LNCAP (cell line): ENCODE results near the gene TP53I13.

ENCODE experiments used
- CTCF ChIP-seq: fragments of 450-650 bp; IDR thresholded peaks from 2 replicates; pipeline ENCODE4 v1.5.1; 2017; ENCODE audit warnings: mild to moderate bottlenecking

Gene TP53I13

DNA sequence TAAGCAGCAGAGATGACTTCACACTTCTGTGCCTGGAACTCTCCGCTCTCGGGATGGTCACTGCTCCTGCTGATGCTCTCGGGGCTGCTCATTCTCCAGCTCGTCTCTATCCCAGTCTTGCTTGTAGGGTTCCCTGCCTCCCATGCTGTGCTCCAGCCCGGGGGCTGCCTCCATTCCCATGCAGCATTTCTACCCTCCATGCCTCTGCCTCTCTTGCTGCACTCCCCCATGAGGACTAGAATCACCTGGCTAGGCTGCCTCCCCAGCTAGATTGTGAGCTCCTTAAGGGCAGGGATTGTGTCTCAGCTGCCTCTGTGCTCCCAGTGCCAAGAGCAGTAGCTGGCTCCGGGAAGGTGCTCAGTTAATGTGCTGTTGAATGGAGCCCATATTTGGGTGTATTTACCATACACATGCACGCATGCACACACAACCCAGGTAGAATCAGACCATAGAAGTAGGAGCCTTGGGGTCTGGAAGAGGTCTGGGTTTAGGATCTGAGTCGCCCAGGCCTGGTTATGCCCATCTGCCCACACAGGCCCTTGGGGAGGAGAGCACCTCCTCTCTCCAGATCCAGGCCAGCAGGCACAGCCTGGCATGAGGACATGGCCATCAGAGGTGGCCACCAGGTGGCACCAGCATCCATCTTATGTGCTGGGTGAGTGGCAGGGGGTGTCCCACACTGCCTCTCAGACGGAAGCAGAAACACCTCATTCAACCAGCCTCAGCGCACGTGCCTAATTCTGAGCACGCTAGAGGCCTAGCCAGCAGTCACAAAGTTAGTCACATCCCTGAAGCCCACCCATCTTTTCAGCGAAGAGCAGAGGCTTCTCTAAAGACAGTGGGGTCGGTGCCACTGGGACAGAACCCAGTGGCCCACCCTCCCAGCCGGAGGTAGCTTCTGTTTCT lies 11.6 kb downstream of the TP53I13 start:
- peak; percentile 90 for TF ChIP-seq CTCF

DNA sequence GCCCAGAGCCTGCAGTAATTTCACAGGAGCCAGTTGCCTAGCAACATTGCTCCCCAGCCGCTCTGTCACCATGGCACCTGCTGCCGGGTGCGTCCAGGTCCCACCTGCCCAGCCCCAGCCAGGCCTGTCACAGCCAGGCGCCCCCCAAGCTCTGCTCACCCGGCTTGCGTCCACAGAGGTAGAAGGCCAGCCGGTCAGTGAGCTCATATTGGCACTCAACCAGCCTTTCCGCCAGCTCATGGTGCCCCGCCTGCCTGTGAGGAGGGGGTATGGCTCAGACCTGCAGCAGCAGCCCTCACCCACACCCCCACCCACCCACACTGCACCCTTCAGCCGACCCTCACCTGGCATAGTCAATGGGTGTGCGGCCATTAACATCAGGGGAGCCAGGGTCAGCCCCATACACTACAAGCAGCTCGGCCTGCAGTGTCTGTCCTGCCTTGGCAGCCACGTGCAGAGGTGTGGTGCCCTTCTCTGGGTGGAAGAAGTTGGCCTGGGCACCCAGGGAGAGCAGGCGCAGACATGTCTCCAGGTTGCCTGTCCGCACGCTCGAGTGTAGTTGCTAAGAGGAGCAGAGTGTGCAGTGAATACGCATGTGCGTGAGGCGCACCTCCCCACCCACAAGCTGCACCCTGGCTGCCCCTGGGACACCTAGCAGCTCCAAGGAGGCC lies 13.2 kb downstream of the TP53I13 start:
- no peak for TF ChIP-seq CTCF

GRCh38 chr17:29582254-29582765 lies 13.8 kb downstream of the TP53I13 start:
- TF ChIP-seq CTCF = no peak

DNA sequence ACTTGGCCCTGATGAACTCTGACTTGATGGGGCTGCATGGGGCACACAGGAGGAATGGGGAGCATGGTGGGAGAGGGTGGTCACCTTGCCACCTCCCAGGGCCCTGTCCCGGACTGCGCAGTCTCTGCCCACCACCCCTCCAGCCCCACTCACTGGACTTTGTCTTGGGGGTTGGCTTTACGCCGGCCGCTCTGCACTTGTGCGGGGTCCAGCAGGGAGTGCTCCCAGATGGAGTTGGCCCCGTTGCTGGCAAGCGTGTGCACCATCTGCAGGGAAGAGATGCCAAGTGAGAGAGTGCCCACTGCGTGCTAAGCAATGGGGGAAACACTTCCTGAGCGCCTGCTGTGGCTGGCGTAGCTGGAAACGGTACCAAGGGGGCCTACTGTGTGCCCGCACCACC lies 14.3 kb downstream of the TP53I13 start:
- no peak for TF ChIP-seq CTCF

DNA sequence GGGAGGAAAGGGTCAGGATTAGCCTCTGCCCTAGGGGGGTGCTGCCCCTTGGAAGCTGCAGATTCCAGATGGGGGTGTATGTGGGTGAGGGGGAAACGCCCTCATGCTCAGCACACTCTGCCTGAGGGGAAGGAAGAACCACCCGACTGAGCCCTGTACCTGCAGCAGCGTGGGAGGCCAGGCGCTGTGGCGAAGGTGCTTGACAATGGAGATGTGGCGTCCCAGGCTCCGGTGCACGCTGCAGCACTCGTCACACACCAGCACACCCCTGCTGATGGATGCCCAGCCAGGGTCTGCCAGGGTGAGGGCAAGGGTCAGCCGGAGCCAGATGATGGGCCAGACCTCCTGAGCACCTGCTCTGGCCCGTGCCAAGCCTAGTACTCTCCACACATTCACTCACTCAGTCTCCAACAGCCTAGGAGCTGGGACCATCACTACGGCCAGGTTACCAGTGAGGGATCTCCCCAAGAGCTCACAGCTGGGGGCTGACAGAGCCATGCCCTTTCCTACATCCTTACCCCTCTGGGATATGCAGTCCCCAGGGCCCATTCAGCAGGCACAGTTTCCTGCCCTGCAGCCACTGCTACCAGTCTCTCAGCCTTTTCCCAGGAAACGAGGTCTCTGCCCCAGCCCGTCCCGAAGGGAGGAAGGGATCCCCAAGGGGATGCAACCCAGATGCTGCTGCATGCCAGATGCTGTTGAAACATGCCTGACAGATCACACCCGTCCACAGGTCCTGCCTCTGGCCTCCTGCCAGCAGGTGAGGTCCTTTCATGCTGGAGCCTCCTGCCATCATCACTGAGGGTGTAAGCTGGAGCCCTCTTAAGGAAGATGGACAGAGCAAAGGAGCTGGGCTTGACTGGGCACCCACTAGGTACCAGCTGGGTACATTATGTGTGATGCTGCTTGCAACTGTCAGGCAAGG lies 15.1 kb downstream of the TP53I13 start:
- TF ChIP-seq CTCF = no peak

DNA sequence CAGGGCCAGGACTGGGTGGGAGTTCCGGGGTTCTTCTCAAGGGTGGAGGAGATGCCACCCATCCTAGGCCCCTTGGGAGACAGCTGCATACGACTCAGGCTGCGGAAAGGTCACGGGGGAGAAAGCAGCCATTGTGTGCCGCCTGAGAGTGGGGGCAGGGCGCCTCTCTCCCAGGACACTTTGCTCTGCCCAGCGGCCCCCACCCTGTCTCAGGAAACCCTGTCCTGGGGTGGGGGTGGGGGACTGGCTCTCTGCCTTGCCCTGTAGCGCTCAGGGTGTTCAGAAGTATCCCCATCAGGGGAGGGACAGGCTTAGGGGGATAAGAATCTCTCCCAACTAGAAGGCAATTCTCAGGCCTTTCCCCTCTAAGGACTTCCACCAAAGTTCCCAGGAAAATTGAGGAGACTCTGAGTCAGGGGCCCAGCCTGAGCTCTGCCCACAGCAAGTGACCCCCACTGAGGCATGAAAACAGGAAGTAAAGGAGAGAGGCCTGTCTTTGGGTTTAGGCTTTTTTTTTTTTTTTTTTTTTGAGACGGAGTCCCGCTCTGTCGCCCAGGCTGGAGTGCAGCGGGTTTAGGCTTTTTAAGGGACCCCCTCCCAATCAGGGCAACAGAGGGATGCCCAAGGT lies 16.1 kb downstream of the TP53I13 start:
- TF ChIP-seq CTCF = no peak
